ENCODE results near the gene BASP1.

DNA sequence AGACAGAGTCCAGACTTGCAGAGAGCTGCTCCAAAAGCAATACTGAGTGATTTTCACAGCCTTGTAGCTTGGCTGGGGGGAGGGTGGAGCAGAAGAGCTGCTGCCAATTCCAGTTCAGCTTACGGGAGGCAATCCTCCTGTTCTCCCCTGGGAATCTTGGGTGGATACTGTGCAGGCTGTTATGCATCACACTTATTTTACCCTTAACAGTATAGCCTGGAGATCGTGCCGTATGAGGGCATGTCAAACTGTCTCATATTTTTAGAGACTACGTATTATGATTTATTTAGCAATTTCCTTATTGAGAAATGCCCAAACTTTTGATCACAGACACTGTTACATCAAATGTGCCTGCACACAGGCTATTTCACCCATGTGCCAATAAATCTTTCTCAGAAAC is 85.2 kb downstream of the BASP1 start:
- TF ChIP-seq, protein P1, sequence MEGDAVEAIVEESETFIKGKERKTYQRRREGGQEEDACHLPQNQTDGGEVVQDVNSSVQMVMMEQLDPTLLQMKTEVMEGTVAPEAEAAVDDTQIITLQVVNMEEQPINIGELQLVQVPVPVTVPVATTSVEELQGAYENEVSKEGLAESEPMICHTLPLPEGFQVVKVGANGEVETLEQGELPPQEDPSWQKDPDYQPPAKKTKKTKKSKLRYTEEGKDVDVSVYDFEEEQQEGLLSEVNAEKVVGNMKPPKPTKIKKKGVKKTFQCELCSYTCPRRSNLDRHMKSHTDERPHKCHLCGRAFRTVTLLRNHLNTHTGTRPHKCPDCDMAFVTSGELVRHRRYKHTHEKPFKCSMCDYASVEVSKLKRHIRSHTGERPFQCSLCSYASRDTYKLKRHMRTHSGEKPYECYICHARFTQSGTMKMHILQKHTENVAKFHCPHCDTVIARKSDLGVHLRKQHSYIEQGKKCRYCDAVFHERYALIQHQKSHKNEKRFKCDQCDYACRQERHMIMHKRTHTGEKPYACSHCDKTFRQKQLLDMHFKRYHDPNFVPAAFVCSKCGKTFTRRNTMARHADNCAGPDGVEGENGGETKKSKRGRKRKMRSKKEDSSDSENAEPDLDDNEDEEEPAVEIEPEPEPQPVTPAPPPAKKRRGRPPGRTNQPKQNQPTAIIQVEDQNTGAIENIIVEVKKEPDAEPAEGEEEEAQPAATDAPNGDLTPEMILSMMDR (IDR thresholded peaks at IDR 0.05): no peak
- no peak for TF ChIP-seq POLR2A (IDR thresholded peaks at IDR 0.05)
